GM19463 (cell line): ENCODE measurements around the gene ASAP2.
"Not testable (repeated sequence)": the region's sequence is repeated elsewhere in the genome, so short reads cannot be mapped to it uniquely, and the experiment has no call there.

Experiments
- ATAC-seq: cut with Tn5 transposase; IDR thresholded peaks from one replicate; pipeline ENCODE4 v1.9.1; 2021; ENCODE audit warnings: mild to moderate bottlenecking, moderate library complexity; ENCODE audit not compliant: unreplicated experiment

ASAP2 gene

GRCh38 chr2:9210030-9210429 is 3.4 kb downstream of the ASAP2 start:
- ATAC-seq = no peak

GRCh38 chr2:9211496-9211895 is 4.9 kb downstream of the ASAP2 start:
- ATAC-seq = no peak

GRCh38 chr2:9212010-9212635 is 5.5 kb downstream of the ASAP2 start:
- no peak for ATAC-seq

DNA sequence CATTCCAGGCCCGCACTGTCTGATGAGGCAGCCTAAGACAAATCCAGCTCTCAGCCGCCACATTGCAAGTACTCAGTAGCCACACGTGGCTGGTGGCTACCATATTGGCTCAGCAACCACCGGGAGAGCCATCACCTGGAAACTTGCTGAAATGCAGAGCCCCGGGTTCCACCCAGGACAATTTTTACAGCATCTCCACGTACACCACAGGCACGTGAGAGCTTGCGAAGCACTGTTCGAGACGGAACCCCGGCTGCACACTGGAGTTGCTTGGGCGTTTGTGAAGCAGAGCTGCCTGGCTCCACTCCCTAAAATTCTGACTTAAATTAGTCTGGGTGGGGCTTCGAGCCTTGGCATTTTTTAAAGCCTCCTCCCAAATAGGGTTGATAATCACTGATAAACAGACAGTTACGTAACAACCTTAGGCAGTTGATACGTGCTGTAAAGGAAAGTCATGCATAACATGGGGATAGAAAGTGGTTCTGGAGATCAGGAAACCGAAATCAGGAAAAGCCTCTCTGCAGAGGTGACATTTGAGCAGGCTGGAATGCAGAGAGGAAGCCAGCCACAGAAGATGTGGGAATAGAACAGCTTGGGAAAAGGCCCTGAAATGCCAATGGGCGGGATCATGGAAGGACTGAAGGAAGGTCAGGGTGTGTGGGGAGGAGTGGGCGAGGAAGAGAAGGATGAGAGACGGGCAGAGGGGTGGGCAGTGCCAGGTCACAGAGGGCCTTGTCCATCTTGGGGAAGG is 6.2 kb downstream of the ASAP2 start:
- ATAC-seq = no peak

DNA sequence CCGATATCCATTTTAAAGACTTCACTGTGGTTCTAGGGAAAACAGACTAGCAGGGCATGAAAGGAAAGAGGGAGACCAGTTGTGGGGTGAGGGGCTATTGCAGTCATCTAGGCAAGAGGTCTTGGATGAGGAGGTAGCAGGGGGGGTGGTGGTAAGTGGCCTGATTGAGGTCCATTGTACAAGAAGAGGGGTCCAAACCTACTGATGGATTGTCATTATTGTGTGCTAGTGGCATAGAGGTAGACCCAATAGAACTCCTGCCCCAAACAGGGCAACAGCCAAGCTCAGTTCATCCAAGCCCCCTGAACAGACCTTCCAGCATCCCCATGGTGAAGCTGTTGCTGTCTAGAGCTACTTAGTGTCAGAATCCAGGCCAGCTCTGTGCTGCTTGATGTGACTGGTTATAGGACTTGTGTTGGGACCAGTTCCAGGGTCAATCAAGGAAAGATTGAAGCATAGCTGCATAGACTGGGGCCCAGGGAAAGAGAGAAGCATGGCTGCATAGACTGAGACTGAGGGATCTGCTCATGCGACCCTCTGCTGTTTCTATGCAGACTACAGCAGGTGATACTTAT is 7.0 kb downstream of the ASAP2 start:
- no peak for ATAC-seq

DNA sequence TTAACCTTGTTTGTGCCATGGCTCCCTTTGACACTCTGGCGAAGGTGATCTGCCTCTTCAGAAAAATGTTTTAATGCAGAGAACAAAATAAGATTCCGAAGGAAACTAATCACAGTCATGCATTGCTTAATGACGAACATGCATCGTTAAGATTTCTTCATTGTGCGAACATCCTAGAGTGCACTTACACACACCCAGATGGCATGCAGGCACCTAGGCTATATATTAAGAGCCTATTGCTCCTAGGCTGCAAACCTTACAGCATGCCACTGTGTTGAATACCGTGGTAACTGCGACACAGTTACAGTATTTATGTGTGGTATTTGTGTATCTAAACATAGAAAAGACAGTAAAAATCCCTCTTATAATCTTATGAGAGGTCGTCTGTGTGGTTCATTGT is 8.3 kb downstream of the ASAP2 start:
- no peak for ATAC-seq

GRCh38 chr2:9215680-9216079 is 9.1 kb downstream of the ASAP2 start:
- no peak for ATAC-seq

- not testable (repeated sequence) for ATAC-seq
These were observed 9.5 kb downstream of the ASAP2 start for GRCh38 chr2:9216143-9216542.

DNA sequence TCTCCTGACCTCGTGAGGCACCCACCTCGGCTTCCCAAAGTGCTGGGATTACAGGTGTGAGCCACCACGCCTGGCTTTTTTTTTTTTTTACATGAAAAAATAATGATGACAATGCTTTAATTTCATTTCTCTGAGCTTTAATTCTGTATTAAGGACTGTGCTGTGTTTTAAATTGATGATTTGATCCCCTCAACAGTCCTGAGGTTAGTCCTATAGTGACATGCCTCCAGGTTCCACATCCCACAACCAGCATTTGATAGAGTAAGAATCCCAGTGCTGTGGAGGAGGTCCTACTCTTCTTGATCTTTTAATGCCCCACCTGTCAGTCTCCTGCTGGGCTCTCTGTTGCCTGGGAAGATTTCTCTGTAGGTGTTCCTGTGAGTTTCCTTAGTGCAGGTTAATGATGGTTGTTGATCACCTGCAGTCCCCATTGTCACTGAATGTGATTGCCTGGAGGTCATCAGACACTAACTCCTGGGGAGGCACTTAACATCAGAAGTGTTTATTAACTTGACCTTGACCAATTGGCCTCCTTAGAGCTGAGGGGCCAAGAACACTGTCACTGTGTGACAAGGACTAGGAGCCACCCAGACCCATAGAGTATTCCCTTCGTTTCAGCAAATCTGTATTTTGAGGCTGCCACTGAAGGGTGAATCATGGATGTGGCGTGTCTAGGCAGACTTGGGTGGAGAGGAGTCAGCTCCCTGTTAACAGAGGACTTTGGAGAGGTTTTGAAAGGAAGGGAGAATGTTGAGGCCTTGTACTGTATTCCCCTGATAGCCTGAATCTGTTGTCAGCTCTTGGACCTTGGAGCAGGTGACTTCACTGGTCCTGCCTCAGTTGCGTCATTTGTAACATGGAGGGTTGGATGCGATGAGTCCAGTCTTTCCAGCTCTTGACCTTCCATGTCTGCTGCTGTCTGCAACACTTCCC is 11.5 kb downstream of the ASAP2 start:
- ATAC-seq = no peak

DNA sequence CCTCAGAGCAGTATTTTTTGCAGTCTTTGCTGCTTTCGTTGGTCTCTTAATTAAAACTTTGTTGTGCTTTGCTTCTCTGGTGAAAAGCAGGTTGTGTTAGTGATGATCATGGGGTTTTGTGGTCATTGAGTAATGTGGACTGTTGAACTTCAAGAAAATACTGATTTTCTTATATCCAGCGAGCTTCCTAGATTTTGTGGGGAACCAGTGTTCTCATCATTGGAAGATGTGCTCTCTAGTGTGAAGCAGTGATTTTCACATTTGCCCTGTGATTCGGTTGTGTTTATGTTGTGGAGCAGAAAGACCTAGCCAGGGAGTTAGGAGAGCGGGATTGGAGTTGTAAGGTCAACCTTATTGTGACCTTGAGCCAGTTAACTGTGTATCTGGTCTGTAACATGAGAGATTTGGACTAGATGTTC is 12.4 kb downstream of the ASAP2 start:
- ATAC-seq = no peak

- no peak for ATAC-seq
These were observed 13.6 kb downstream of the ASAP2 start for GRCh38 chr2:9220201-9220600.

DNA sequence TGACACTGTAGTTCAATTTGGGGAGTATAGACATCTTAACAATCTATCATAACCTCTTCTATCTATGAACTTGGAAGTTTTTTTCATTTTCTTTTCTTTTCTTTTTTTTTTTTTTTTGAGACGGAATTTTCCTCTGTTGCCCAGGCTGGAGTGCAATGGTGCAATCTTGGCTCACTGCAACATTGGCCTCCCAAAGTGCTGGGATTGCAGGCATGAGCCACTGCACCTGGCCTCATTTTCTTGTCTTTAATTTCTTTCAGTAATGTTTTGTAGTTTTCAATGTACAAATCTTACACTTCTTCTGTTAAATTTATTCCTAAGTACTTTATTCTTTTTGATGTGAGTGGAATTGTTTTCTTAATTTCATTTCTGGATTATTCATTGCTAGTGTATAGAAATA is 14.6 kb downstream of the ASAP2 start:
- no peak for ATAC-seq

DNA sequence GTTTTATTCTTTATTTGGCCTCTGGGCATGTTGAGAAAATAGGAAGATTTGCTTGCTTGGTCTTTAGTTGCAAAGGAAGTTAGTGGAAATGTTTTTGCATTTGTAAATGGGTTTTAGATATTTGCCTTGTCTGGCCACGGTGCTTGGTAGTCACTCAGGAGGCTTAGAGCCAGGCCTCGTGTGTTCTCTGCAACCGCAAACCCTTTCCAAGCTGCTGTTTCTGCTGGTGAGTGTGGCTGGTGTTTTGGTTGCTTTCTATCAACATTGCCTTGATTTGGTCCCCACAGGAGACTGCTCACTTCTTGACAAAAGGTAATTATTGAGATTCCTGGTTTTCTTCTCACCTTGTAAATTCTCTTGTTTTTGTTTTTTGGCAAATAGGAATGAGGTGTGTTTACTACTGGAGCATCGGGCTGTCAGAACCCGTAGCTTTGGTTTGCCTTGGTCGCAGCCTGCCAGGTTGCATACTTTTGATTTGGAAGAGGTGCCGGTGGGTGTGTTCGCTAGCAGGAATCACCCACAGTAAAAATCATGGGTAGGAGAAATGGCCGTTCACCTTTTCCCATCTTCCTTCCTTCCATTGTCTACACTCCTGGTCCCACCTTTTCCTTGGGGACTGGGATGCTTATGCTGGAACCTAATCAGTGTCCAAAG is 15.8 kb downstream of the ASAP2 start:
- ATAC-seq = no peak

- ATAC-seq = no peak
These were observed 16.3 kb downstream of the ASAP2 start for GRCh38 chr2:9222893-9223287.

GRCh38 chr2:9225806-9226205 is 19.2 kb downstream of the ASAP2 start:
- ATAC-seq = no peak

GRCh38 chr2:9226458-9227380 is 20.1 kb downstream of the ASAP2 start:
- ATAC-seq = no peak

GRCh38 chr2:9228088-9228751 is 21.6 kb downstream of the ASAP2 start:
- no peak for ATAC-seq

- no peak for ATAC-seq
These were observed 22.3 kb downstream of the ASAP2 start for GRCh38 chr2:9228781-9229469.

DNA sequence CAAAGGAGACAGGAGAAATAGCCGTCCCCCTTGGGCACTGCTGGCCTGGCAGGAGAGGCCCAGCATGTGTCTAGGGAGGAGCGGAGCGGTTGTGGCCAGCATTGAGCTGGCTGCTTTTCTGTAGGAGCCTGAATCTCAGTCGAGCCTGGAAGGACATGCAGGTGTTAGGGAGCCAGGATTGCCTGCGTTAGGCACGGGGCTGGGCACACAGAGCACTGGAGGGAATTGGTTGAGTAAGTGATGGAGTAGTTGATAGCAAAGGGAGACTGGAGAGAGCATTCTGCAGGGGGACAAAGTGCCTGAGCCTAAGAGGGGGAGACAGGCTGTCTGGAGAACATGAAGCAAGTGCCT is 22.8 kb downstream of the ASAP2 start:
- ATAC-seq = no peak
